GM18502 (cell line): ENCODE measurements around the gene IFRD2.
"Not testable (repeated sequence)": the region's sequence is repeated elsewhere in the genome, so short reads cannot be mapped to it uniquely, and the experiment has no call there.

Experiments
- ATAC-seq: cut with Tn5 transposase; IDR thresholded peaks from one replicate; pipeline ENCODE4 v1.9.1; 2021; ENCODE audit warnings: mild to moderate bottlenecking; ENCODE audit not compliant: unreplicated experiment, poor library complexity

The IFRD2 gene

DNA sequence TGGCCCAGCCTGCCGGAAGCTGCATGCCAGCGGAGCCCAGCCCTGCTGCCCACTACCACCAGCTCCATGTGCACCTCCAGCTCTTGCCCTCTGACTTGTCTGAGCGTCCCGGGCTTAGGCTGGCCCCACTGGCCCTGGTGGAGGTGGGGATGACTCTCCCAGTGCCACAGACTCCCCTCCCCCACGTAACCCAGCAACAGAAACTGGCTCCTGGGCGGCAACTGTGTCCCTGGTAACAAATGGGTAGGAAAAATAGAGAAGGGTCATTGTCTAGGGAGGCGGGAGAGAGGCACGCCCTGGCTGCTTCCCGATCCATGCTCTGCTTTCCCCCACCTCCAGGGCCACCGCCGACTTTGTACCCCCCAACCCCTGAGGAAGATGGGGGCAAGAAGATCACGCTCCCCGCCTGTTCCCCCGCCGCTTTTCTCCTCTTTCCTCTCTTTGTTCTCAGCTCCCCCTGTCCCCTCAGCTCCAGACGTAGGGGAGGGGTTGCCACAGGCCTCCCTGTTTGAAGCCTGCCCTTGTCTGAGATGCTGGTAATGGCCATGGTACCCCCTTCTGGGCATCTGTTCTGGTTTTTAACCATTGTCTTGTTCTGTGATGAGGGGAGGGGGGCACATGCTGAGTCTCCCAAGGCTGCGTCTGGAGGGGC is 34.1 kb downstream of the IFRD2 start:
- ATAC-seq = no peak

DNA sequence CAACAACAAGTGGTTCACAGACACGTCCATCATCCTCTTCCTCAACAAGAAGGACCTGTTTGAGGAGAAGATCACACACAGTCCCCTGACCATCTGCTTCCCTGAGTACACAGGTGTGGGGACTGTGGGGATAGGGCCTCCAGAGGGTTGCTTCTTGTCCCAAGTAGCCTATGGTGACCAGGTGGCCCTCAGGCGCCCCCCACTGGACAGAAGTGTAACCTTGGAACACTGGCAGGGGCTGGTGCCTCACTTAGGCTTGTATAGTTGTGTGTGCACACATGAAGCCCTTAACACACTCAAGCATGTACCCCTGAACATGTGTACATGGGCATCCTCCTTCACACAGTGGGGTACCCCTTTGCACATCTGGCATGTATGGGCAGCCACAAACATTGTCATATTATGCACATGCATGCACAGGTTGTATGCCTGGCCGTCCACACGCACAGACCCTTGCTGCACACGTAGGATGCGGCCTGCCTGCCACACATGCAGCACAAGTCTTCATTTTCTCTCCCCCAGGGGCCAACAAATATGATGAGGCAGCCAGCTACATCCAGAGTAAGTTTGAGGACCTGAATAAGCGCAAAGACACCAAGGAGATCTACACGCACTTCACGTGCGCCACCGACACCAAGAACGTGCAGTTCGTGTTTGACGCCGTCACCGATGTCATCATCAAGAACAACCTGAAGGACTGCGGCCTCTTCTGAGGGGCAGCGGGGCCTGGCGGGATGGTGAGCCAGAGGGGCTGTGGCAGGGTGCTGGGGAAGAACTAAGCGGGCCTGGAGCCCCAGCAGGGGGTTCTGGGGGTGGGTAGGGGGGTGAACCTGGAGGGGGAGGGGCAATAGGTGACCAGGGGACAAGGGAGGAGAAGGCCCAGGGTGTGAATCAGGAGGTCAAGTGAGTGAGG is 35.0 kb downstream of the IFRD2 start:
- ATAC-seq = no peak

DNA sequence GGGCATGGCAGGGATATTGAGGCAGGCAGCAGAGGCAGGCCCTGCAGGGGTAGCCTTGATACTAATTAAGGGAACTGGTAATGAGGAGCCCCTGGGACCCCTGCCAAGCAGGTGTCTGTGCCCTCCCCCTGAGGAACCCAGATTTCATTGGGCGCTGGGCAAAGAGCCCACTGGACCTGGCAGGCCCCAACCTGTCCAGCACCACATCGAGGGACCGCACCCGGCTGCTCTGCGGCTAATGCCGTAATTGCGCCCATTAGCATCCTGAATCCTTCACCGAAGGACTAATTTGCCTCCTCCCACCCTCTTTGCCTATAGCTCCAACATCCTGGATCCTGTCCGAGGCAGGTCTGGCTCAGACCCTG is 37.0 kb downstream of the IFRD2 start:
- ATAC-seq = no peak

DNA sequence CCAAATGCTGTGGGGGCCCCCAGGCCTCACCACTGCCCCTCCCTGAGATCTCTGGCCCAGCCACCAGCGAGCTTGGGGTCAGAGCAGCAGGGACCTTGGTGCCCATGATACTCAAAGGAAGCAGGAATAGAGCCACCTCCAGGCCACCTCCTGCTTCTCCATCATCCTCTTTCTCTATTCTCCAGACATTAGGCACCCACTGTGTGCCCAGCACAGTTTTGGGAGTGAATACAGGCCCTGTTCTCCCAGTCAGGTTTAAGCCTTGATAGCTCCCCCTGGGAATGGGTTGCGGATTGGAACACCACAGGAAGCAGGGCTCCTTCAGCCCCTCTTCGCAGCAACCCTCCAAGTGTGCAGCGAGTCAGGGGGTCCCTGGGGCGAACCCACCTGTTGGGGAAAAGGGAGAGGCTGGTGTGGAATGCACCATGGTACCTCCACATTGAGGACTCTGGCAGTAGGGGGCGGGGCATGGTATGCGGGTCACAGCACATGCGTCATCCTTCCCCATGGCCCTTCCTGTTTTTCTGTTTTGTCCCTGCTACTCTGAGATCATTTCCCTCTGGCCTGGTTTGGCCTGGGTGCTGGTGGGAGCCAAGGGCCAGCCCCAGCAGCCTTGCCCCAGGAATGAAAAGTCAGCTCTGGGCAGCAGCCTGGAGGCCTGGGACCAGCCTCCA is 37.5 kb downstream of the IFRD2 start:
- no peak for ATAC-seq

DNA sequence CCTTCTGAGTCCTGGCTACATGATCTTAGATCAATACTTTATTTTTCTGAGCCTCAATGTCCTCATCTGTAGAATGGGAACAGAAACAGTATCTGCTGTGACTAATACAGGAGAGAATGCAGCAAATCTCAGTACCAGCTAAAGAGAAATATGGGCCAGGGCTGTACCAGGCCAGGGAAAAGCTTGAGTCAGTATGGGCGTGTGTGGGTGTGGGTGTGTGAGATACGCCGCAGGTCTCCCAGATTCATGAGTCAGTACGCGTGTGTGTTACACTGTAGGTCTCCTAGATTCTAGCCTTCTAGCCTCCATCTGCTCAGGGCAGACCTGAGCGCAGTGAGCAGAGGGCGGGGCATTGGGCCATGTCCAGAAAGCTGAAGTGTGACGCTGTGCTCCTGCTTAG is 41.0 kb downstream of the IFRD2 start:
- ATAC-seq = no peak

DNA sequence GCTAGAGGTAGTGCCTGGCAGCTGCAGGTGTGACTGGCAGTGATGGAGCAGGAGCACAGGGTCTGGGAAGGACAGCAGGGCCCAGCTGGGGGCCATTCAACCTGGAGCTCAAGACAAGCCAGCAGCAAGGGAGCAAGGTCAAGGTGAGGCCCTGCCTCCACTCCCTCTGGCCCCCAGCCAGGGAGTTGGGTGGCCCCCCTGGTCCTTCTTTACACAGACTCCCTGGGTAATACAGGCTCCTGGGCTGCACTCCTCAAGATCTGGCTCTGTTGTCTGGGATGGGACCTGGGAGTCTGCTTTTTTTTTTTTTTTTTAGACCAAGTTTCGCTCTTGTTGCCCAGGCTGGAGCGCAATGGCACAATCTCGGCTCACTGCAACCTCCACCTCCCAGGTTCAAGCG is 41.7 kb downstream of the IFRD2 start:
- ATAC-seq = no peak

DNA sequence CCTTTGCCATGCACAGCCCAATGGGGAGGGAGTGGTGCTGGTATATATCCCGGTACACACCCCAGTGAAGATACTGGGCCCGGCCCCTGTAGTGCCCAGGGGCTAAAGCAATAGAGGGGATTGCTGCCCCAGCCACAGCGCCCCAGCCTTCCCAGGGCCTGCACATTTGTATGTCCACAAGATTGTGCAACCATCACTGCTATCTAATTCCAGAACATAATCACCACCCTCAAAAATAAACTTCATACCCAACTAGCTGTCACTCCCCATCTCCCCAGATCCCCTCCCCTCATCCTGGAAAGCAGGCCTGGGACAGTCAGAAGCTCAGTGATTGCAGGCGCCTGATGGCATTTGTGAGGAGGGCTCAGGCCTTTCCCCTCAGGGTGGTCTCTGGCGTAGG is 42.8 kb downstream of the IFRD2 start:
- no peak for ATAC-seq

DNA sequence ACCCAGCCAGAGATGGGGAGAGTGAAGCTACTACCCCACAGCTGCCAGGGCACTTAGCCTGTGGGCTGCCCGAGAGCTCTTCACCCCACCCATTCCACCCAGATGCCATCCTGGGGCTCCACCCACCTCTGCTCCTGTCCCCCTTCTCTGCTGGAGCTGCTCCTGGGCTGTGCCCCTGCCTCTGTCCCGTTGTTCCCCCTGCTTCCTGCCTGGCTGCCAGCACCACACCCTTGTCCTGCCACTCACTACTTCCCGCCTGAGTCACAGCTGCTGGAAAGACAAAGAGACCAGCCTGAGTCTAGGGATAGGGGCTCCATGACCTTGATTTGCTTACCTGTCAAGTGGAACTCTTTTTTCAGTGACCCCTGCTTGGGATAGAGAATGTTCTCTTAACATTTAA is 43.8 kb downstream of the IFRD2 start:
- ATAC-seq = no peak

DNA sequence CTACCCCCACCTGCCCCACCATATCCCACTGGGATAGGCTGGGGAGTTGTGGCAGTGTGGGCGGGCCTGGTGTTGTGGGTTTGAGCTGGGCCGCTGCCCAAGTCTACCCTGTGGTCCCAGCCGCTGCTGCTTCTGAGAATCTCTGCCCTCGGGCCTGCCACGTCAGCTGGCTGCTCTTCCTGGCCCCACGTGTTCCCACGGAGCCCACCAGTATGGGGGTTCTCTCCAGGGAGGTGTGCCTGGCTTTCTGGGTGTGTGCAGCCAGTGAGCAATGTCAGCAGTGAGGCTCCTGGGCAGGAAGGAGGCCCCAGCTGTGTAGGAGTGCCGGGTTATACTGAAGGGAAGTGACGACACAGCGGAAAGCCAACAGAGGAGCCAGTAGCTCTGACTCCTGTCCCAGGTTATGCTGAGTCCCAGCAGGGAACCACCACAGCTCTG is 45.7 kb downstream of the IFRD2 start:
- ATAC-seq = peak; percentile 61

DNA sequence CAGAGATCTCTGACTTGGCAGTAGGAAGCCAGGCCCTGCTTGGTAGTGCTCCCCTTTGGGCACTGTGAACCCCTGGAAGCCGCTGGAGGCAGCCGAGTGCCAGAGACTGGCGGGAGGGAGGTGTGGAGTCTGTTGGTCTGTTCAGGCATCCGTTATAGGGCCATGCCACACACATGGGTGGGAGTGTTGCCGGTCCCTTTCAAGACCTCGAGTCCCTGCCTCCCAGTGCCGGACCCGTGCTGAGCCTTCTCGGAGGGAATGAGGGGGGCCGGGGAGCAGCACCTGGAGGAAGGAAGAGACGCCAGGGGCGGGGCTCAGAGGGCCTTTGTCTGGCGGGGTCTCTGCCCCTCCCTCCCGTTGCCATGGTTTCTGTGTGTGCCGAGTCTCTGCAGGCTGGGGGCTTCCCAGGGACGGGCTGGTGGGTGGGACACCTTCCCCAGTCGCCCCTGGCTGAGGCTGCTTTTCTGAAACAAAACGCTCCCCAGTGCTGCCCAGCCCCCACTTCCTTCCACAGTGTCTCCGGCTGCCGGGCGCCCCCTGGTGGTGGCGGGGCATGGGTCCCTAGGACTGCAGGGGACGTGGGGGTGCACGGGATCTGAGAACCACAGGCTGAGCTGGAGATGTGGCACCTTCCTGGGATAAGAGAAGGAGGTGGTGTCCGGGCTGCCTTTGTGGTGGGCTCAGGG is 46.3 kb downstream of the IFRD2 start:
- peak; percentile 68 for ATAC-seq

DNA sequence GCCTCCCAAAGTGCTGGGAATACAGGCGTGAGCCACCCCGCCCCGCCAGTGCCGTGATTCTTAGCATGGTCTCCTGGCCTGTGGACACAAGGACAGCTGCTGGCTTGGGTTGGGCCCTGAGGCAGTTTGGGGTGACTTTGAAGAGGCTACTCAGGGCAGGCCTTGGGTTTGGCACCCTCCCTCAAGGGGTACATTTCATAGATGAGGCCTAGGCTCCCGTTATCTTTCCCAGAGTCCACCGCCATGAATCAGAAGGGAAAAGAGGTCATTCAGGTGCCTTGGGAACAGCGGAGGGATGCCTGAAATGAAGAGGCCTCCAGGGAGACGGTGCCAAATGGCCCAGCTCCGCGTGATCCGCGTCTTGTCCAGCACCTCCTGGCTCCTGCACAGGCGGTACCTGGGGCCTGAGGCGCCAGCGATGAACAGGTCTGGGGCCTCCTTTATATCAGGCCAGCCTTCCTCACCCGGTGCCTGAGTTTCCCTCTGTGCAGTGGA is 46.9 kb downstream of the IFRD2 start:
- no peak for ATAC-seq

DNA sequence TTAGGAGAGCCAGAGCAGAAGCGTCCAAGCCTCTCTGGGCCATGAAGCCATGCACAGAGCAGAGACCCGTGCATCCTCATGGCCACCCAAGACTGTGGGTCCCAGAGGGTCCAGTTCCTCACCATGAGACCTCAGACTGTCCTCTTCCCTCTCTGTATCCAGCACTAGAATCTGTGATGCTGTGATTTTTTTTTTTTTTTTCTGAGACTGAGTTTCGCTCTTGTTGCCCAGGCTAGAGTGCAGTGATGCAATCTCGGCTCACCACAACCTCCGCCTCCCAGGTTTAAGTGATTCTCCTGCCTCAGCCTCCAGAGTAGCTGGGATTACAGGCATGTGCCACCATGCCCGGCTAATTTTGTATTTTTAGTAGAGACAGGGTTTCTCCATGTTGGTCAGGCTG is 47.4 kb downstream of the IFRD2 start:
- not testable (repeated sequence) for ATAC-seq

DNA sequence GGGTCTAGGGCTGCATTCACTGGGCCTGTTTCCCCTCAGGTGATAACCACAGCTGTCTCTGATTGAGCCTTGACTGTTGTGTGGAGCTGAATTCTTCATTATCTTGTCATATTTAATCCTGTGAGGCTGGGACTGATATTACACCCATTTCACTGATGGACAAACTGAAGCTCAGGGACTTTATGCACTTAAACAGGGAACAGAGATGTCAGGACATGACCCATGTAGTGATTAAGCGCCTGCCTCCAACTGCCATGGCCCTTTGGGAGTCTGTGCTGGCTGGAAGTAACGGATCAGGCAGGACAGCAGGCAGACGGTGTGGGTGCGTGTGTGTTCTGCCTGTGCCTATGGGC is 48.7 kb downstream of the IFRD2 start:
- no peak for ATAC-seq

DNA sequence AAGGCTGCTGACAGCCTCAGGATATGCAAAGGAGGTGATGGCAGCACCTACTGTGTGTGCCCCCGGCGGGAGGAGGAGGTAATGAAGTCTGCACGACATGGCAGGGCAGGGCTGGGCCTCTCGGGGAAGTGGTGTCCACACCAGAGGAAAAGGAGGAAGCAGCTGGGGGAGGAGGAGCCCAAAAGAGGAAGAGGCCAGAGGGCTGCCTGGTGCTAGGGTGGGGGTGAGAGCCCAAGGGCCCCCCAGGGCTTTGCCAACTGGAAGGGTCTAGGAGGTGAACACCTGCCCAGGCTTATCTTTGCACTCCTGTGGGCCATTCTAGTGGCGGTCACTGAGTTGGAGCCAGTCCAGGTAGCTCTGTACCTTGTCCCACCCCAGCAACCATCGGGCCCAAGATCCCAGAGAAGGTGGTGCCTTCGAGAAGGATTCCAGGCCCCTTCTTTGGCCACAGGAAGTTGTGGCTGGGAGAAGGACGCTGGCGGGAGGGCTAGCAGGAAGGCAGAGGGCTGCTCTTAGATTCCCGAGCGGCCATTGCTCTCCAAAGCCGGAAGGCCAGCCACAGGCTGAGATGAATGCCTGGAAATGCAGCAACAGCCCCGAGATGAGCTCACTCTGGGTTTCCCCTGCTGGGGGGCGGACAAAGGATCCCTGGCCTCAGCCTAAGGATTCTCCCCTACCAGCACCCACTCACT is 49.2 kb downstream of the IFRD2 start:
- no peak for ATAC-seq

DNA sequence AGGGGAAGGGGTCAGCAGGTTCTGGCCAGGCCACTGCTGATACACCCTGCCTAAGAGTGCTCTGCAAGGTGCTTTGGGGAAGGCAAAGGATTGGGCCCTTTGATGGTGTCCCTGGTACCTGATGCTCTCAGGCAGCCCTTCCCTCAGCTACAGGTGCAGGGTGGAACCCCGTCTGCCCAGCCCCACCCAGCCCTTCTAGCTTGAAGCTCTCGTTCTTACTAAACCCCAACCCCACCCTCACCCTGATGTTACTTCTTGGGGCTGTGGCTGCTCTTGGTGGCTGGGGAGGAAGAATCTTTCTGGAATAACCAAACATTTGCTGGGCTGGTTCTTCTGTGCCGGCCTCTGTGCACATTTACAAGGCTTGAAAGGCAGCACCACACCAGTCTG is 49.9 kb downstream of the IFRD2 start:
- ATAC-seq = no peak

DNA sequence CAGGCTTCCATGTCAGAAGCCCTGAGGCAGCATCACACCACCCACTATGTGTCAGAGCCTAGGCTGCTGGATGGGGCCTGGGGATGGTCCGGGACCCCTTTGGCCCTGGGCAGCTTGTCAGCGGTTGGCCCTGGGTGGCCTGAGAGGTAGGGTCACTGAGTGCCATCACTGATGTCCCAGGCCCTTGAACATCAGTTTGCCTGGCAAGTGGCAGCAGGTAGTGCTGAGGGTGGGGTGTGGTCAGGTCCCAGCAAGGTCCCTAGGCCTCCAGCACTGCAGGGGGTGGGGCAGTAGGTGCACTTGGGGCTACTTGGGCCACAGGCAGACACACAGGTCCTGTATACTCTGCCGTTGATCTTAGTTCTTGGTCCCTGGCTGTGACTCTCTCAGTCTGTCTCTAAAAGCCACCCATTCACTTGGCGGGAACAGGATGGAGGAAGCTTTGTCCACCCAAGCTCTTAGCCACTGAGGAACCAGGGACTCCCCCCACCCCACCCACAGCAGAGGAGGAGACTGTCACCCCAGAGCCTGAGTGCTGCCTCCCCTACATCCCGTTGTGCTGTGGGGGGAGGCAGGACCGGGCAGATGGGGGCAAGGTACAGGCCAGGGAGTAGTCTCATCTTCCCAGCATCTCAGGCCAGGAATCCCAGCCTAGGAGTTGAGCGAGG is 50.4 kb downstream of the IFRD2 start:
- no peak for ATAC-seq

DNA sequence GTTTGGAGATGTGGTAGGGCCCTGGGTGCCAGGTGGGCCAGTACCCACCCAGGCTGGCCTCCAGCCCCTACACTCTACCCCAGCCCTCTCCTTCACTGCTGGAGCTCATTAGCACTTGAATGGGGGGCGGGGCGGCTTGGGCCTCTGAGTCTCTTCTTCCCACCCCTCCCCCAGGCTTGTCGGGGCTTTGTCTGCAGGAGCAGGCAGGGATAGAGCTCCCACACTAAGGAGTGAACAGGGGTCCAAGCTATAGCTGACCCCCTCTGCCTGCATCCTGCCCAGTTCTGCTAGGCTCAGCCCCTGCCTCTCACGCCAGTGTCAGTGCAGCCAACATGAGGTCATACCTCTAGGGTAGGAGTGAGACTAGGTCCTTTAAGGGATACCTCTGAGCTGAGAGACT is 51.1 kb downstream of the IFRD2 start:
- ATAC-seq = no peak

DNA sequence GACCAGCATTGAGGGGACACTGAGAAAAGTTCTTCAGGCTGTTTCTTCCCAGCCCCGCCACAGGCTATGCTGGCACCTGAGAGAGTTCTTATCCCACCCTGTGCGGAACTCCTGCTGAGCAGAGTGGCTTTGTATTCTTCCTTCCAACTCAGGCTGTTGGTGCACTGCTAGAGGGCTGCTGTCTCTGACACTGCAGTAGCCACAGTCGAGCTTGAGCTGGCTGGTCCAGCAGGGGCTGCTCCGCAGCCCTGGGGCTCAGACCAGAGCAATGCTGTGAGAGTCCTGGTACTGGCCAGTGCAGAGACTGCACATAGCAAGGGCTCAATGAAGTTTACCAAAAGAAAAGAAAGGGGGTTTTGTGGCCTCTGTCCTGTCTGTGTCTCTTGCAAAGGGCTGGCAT is 52.6 kb downstream of the IFRD2 start:
- ATAC-seq = no peak

DNA sequence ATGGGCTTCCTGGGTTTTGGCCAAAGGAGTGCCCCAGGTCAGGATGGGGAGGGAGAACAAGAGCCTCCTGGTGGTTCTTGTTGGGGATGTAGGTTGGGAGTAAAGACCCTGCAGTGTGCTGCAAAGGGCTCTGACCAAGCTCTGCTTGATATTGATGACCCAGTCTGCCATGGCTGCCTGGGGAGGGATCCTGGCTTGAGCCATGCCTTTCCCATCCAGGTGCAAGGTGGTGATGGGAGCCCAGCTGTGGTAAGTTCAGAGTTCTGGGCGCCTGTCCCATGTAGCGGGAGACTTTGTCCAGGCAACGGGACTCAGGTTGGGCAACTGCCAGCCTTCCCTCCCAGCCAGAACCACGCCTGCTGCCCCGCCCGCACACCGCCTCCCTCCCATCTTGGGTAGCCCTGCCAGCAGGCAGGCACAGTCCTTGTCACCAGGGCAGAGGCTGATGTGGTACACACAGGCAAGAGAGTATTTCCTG is 53.6 kb downstream of the IFRD2 start:
- no peak for ATAC-seq
